Activated naive CD4-positive, alpha-beta T cell treated with Interleukin-2 at 50 U/mL for 16 hours (primary cell): ENCODE measurements around the gene TRPV4.

ENCODE experiments used
- DNase-seq: peaks from one replicate; pipeline ENCODE4 v3.0.0-alpha.2; 2020

The TRPV4 gene

GRCh38 chr12:109738878-109739665, 94.1 kb downstream of the TRPV4 start:
- DNase-seq, result no peak

DNA sequence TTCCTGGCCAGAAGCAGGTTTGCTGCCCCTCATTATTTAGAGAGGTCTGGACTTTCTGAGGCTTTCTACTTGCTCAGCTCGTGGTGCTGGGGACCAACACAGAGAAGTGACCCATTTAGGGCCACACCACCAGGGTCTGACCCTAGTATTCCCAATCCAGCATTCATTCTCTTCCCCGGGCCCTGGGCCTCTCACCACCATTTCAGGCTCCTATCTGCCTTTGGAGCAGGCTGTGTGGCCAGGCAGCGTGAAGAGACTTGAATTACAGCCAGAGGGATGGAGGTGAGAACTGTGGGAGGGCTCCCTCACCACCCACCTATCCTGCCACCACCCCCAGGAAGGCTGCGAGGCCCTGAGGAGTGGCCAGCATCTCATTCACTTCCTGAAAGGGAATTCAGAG, 95.0 kb downstream of the TRPV4 start:
- DNase-seq, result no peak

- DNase-seq, result no peak
These were observed 95.6 kb downstream of the TRPV4 start for GRCh38 chr12:109737631-109738030.

DNA sequence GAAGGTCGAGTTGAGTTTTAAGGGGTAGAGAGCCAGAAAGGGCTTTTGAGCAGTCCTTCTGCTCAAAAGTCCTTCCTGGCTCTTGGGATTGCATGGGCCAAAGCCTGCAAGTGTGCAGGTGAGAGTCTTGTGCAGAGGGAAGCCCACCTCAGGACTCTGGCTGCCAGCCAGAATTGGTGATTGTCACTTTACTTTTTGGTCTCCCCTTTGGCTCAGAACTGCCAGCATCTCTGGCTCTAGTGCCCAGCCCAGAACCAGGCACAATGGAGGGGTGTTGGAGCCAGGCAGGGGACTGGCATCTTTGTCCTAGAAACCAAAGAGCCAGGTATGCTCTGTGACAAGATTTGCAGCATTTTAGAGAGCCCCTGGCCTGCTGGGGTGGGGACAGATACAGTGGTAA, 96.1 kb downstream of the TRPV4 start:
- no peak for DNase-seq

DNA sequence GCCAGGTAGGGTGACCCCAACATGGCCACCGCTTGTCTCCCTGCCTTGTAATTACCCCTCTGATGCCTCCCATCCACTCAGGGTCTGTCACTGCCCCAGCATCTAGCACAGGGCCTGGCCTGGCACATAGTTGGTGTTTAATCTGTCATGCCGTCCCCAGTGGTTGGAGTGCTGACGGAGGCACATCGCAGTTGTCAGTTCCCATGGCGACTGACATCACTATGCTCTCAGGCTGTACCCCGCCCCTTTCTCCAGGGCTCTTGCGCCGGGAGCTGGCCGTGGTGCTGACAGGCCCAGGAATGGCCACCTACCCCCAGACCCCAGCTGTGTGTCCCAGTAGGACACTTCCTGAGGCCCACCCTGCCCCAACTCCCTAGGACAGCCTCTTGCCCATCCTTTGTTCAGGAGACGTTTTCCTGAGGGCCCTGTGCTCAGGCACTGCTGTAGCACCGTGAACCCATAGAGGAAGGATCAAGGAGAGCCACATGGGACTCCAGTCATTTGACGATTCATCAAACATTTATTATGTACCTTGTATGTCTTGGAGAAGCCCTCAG, 96.6 kb downstream of the TRPV4 start:
- no peak for DNase-seq

DNA sequence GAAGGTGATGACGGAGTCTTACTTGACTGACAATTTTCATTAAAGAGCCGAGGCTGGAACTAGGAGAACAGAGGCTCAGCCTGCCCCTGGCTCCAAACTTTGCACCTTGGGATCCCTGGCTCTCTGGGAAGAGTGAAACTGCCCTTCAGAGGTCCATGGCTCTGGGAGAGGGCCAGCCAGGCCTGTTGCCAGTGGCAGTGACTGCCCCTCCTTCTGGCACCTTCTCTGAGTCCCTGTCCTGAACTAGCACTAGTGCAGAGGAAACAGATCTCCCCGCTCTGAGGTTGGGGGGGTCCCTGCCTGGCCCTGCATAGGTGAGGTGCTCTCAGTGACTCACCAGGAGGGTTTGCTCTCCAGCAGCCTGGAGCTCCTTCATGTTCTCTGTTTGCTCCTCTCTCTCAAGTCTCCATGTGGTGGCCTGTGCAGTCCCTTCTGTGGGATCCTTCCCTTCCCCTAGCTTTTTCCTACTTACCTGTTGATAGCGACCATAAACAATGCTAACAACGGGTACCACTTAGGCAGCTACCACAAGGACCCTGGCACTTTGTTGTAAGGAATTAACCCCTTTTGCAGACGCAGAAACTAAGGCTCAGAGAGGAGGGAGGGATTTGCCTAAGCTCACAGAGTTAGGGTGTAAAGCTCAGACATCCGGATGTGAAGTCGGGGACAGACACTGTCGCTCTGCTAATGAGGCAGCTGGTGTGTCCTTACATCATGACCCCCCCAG, 97.2 kb downstream of the TRPV4 start:
- DNase-seq, result no peak

DNA sequence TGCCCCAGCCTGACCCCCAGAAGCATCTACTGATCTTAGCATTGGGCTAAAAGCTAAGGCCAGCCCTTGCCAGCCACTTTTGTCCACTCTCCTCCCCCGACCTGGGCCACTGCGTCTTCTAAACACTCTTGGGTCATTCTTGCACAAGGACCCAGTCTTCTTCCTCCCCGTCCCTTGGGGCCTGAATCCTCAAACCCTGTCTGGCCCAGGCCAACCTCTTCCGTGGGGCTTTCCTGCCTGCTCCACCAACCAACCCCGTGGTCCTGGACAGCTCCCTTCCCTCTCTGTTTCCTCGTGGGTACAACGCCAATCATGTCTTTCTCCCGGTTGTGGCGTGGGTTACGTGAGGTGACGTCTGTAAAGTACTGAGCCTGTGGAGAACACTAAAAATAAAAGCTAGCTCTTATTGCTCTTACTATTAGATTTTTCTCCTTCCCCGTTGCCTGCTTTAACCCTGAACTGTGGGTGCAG, 98.1 kb downstream of the TRPV4 start:
- no peak for DNase-seq

GRCh38 chr12:109734219-109735000, 98.8 kb downstream of the TRPV4 start:
- DNase-seq, result no peak
